CD4-positive, alpha-beta T cell treated with Interleukin-12 subunit alpha and Interleukin-12 subunit beta, for 1 hour (primary cell): Measurements from ENCODE around the gene PKP2.
"Not testable (repeated sequence)": the region's sequence is repeated elsewhere in the genome, so short reads cannot be mapped to it uniquely, and the experiment has no call there.

ENCODE experiments used
- DNase-seq: peaks from one replicate; pipeline ENCODE4 v3.0.0-alpha.2; 2020

The PKP2 gene

GRCh38 chr12:32895688-32896431 is 717 bp downstream of the PKP2 start:
- no peak for DNase-seq

- no peak for DNase-seq
Observed at GRCh38 chr12:32894566-32894965, 2.0 kb downstream of the PKP2 start.

GRCh38 chr12:32893458-32893857 is 3.1 kb downstream of the PKP2 start:
- DNase-seq: no peak

GRCh38 chr12:32893043-32893442 is 3.5 kb downstream of the PKP2 start:
- DNase-seq: no peak

- DNase-seq: not testable (repeated sequence)
Observed at GRCh38 chr12:32892369-32892768, 4.2 kb downstream of the PKP2 start.

- DNase-seq: no peak
Observed at GRCh38 chr12:32891956-32892355, 4.6 kb downstream of the PKP2 start.

GRCh38 chr12:32891526-32891925 is 5.1 kb downstream of the PKP2 start:
- DNase-seq: no peak

- DNase-seq: no peak
Observed at GRCh38 chr12:32889011-32889760, 7.4 kb downstream of the PKP2 start.

- DNase-seq: no peak
Observed at GRCh38 chr12:32887058-32887457, 9.5 kb downstream of the PKP2 start.

- no peak for DNase-seq
Observed at GRCh38 chr12:32885831-32886230, 10.7 kb downstream of the PKP2 start.

- no peak for DNase-seq
Observed at GRCh38 chr12:32884962-32885361, 11.6 kb downstream of the PKP2 start.

- DNase-seq: no peak
Observed at GRCh38 chr12:32881702-32882101, 14.9 kb downstream of the PKP2 start.

- DNase-seq: no peak
Observed at GRCh38 chr12:32881107-32881506, 15.5 kb downstream of the PKP2 start.

- not testable (repeated sequence) for DNase-seq
Observed at GRCh38 chr12:32879066-32879465, 17.5 kb downstream of the PKP2 start.

- DNase-seq: no peak
Observed at GRCh38 chr12:32877601-32878459, 18.7 kb downstream of the PKP2 start.

- no peak for DNase-seq
Observed at GRCh38 chr12:32876004-32876403, 20.6 kb downstream of the PKP2 start.

- no peak for DNase-seq
Observed at GRCh38 chr12:32874975-32875374, 21.6 kb downstream of the PKP2 start.

- no peak for DNase-seq
Observed at GRCh38 chr12:32874078-32874477, 22.5 kb downstream of the PKP2 start.

- DNase-seq: not testable (repeated sequence)
Observed at GRCh38 chr12:32872416-32872815, 24.2 kb downstream of the PKP2 start.

GRCh38 chr12:32870716-32871115 is 25.9 kb downstream of the PKP2 start:
- no peak for DNase-seq

GRCh38 chr12:32868885-32869284 is 27.7 kb downstream of the PKP2 start:
- no peak for DNase-seq

GRCh38 chr12:32864731-32865130 is 31.8 kb downstream of the PKP2 start:
- DNase-seq: no peak

- DNase-seq: no peak
Observed at GRCh38 chr12:32863128-32863527, 33.4 kb downstream of the PKP2 start.
